GM23248 (cell line): ENCODE results near the gene ZMYND19. TPM values are rescaled to one million over a fixed set of nuclear protein-coding genes. Genes with fewer than 3 reads are reported as not detected.
A peak's percentile ranks its signal among the peaks of the same experiment; 100 is the strongest.

ENCODE experiments used
- DNase-seq: peaks from one replicate; pipeline ENCODE4 v3.0.0-alpha.2; 2015
- H2AFZ ChIP-seq: fragments of 200-600 bp; sonication (generic); 2 replicates; pipeline ENCODE4 v1.6.1; 2016; ENCODE audit warnings: antibody characterized with exemption
- H3F3A ChIP-seq: fragments of 200-600 bp; sonication (generic); 2 replicates; pipeline ENCODE4 v1.6.1; 2016; ENCODE audit warnings: mild to moderate bottlenecking, antibody characterized with exemption, mixed run types; ENCODE audit not compliant: insufficient read depth
- H3K27ac ChIP-seq: fragments of 200-600 bp; sonication (generic); 2 replicates; pipeline ENCODE4 v1.5.1; 2016; ENCODE audit warnings: mild to moderate bottlenecking
- H3K27me3 ChIP-seq: fragments of 200-600 bp; sonication (generic); replicated peaks from 2 replicates; pipeline ENCODE4 v1.6.1; 2016; ENCODE audit warnings: mild to moderate bottlenecking; ENCODE audit not compliant: insufficient read depth
- H3K36me3 ChIP-seq: fragments of 200-600 bp; sonication (generic); 2 replicates; pipeline ENCODE4 v1.6.1; 2016; ENCODE audit warnings: low read depth, mild to moderate bottlenecking
- H3K4me1 ChIP-seq: fragments of 200-600 bp; sonication (generic); 2 replicates; pipeline ENCODE4 v1.6.1; 2016; ENCODE audit warnings: mild to moderate bottlenecking; ENCODE audit not compliant: insufficient read depth
- H3K4me2 ChIP-seq: fragments of 200-600 bp; sonication (generic); one replicate; pipeline ENCODE4 v1.6.1; 2016; ENCODE audit warnings: mild to moderate bottlenecking; ENCODE audit not compliant: unreplicated experiment
- H3K4me3 ChIP-seq: fragments of 200-600 bp; sonication (generic); 2 replicates; pipeline ENCODE4 v1.5.1; 2016; ENCODE audit warnings: mild to moderate bottlenecking
- H3K79me2 ChIP-seq: fragments of 200-600 bp; sonication (generic); 2 replicates; pipeline ENCODE4 v1.6.1; 2016; ENCODE audit warnings: mild to moderate bottlenecking; ENCODE audit not compliant: insufficient read depth
- H3K9ac ChIP-seq: fragments of 200-600 bp; sonication (generic); 2 replicates; pipeline ENCODE4 v1.6.1; 2016; ENCODE audit warnings: mild to moderate bottlenecking
- H3K9me2 ChIP-seq: fragments of 200-600 bp; sonication (generic); 2 replicates; pipeline ENCODE4 v1.6.1; 2016; ENCODE audit warnings: mixed run types, mild to moderate bottlenecking, moderate library complexity; ENCODE audit not compliant: insufficient read depth
- H3K9me3 ChIP-seq: fragments of 200-600 bp; sonication (generic); one replicate; pipeline ENCODE4 v1.6.1; 2017; ENCODE audit warnings: low read depth
- H4K20me1 ChIP-seq: fragments of 200-600 bp; sonication (generic); 2 replicates; pipeline ENCODE4 v1.6.0; 2016; ENCODE audit not compliant: insufficient read depth
- EZH2 ChIP-seq: fragments of 200-600 bp; sonication (generic); IDR thresholded peaks from 2 replicates; pipeline ENCODE4 v1.6.1; 2018; ENCODE audit warnings: antibody characterized with exemption, mild to moderate bottlenecking; ENCODE audit not compliant: insufficient read depth, poor library complexity, severe bottlenecking
- EZH2phosphoT487 ChIP-seq: fragments of 200-600 bp; sonication (generic); IDR thresholded peaks from 2 replicates; pipeline ENCODE4 v1.6.1; 2018; ENCODE audit warnings: antibody characterized with exemption, moderate library complexity, mild to moderate bottlenecking, low read depth; ENCODE audit not compliant: insufficient read depth
- WGBS, 2 experiments: methylation state at CpG; one replicate each; pipeline ENCODE4 v1.1.6; 2015 to 2017; ENCODE audit warnings: low lambda C conversion rate in 2 of 2, low coverage in 1 of 2; ENCODE audit errors: missing lambda C conversion rate in 2 of 2; 5-methylcytosine and 5-hydroxymethylcytosine counted together
- in situ Hi-C: fragments of 300-500 bp; cut with MboI; formaldehyde crosslinking; loops from 2 replicates; pipeline ENCODE4 v1.15.0; 2020
- polyA plus RNA-seq: library from polyadenylated mRNA; unstranded; fragments of >200 nt; fragmentation: Nextera tagmentation; extraction: Ambion mirVana; gene quantifications from 2 replicates; pipeline ENCODE4 v1.2.1, GENCODE V29; 2016
- total RNA-seq: library from RNA; depleted of rRNA; stranded (reverse); fragments of >200 nt; shearing (Covaris generic); gene quantifications from 2 replicates; pipeline ENCODE4 v1.2.3, GENCODE V29; 2014; rRNA removed

ZMYND19 gene
- 29.6 and 35.0 TPM in 2 replicates for total RNA-seq
- 6.1 and 11.6 TPM in 2 replicates for polyA plus RNA-seq

DNA sequence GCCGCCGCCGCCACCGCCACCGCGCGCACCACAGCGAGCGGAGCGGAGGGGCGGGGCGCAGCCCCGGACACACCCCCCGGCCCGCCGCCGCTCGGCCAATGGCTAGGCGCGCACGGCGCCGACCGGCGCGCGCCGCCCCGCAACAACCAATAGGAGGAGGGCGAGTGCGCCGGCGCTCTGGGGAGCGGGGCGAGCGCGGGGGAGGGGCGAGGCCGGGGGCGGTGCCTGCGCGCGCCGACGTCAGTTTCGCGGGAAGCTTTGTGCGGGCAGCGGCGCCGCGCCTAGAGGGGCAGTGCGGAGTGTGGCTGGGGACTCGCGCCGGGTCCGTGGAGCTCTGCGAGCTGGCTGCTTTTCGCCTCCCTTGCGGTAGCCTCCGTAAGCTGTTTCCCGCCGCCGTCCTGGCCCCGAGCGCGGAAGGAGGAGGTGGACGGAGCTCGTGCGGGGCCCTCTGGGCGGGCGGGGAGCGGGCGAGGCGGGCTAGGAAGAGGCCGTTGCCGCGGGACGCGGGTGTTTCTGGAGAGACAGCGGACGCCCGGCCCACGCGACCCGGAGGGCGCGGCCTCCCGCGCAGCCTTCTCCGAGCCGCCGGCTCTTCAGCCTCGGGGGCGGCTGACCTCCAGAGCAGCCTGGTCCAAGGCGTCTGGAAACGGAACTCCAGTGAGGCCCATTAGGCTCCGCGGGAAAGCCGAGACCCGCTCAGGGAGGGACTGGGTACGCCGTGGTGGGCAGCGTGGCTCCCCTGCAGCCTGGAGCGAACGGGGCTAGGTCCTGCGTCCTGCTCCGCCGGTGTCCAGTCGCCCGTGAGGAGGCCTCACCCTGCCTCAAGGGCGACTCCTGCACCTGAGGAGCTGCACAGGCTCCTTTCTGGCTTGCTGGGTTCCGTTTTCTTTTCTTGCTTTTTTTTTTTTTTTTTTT, at the start of gene ZMYND19:
Gene ZMYND19 (minus strand): TSS at position 44 of the 915 bp plus-strand sequence. CDS start 249 bp downstream, outside the sequence.
- in situ Hi-C loops = no loop called here
- Histone ChIP-seq H3K36me3 (peaks cover 17% of the 10 kb centered on the region; the same call in 1 of the 2 replicates), H3K9ac (peak within 1 kb of the TSS; percentile 78), H3K9me3 (no peaks in the 10 kb centered on the region), H3F3A (no peaks in the 10 kb centered on the region), H3K4me3 (peak within 1 kb of the TSS; percentile 78), H2AFZ (peak within 1 kb of the TSS; percentile 84), H3K4me2 (peak within 1 kb of the TSS; percentile 84), H3K27ac (peak within 1 kb of the TSS; percentile 31), H4K20me1 (no peaks in the 10 kb centered on the region), H3K79me2 (peaks cover 40% of the 10 kb centered on the region), H3K4me1 (peaks cover 7% of the 10 kb centered on the region; the same call in 1 of the 2 replicates), H3K9me2 (no peaks in the 10 kb centered on the region), H3K27me3 (no peaks in the 10 kb centered on the region)
- TF ChIP-seq EZH2phosphoT487 (no peak), EZH2 (no peak)
- DNase-seq = peak; percentile 97
- 1 to 6% methylated on average over 22 to 89 of the region's 113 CpGs for WGBS, 2 experiments

GRCh38 chr9:137639303-137640051, 49.2 kb upstream of the ZMYND19 start:
- peaks cover 8% of the 10 kb centered on the region; the same call in 1 of the 2 replicates for H4K20me1 ChIP-seq
- peak overlapping the region; percentile 58 for H3K9ac ChIP-seq
- no peaks in the 10 kb centered on the region; the same call in 1 of the 2 replicates for H3K36me3 ChIP-seq
- H3K9me3 ChIP-seq = no peaks in the 10 kb centered on the region
- H3K27ac ChIP-seq = 0 out of 2 replicates have a peak overlapping the region, but pooled peaks have one; percentile 1
- 79 to 82% methylated on average over 12 of the region's 12 CpGs for WGBS, 2 experiments
- H3F3A ChIP-seq = no peaks in the 10 kb centered on the region
- H3K4me1 ChIP-seq = peaks cover 6% of the 10 kb centered on the region; the same call in 1 of the 2 replicates
- H3K4me3 ChIP-seq = peak overlapping the region; percentile 58
- peaks cover 100% of the 10 kb centered on the region for H3K79me2 ChIP-seq
- peak overlapping the region; percentile 54 for H3K4me2 ChIP-seq
- no peak overlapping the region for H2AFZ ChIP-seq
- in situ Hi-C loops = no loop called here
- TF ChIP-seq EZH2 = no peak
- TF ChIP-seq EZH2phosphoT487 = no peak
- H3K9me2 ChIP-seq = no peaks in the 10 kb centered on the region
- no peaks in the 10 kb centered on the region for H3K27me3 ChIP-seq
- peak; percentile 27 for DNase-seq

DNA sequence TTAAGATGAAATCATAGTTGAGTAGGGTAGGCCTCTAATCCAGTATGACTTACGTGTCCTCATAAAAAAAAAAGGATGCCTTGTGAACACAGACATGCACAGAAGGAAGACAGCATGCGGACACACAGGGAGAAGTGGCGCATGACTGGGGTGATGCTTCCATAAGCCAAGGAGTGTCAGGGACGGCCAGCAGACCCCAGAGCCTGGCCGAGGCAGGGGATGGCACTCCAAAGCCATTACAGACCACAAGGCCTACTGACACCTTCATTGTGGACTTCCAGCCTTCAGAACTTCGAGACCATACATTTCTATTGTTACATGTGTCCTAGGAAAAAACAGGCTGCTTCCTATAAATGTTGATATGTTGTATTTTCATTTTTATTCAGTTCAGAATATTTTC, 48.4 kb upstream of the ZMYND19 start:
- Histone ChIP-seq H2AFZ (no peak overlapping the region), H3K9me3 (no peaks in the 10 kb centered on the region), H3K36me3 (no peaks in the 10 kb centered on the region; the same call in 1 of the 2 replicates), H3K27ac (no peak overlapping the region), H3K27me3 (no peaks in the 10 kb centered on the region), H4K20me1 (peaks cover 8% of the 10 kb centered on the region; the same call in 1 of the 2 replicates), H3K4me3 (peak overlapping the region; percentile 58), H3K79me2 (peaks cover 100% of the 10 kb centered on the region), H3K9ac (peak overlapping the region; percentile 58), H3K4me1 (peaks cover 6% of the 10 kb centered on the region; the same call in 1 of the 2 replicates), H3K4me2 (peak overlapping the region; percentile 54), H3K9me2 (no peaks in the 10 kb centered on the region), H3F3A (no peaks in the 10 kb centered on the region)
- no peak for DNase-seq
- 91 to 93% methylated on average over 6 of the region's 6 CpGs for WGBS, 2 experiments
- in situ Hi-C loops = no loop called here
- TF ChIP-seq EZH2 (no peak), EZH2phosphoT487 (no peak)

DNA sequence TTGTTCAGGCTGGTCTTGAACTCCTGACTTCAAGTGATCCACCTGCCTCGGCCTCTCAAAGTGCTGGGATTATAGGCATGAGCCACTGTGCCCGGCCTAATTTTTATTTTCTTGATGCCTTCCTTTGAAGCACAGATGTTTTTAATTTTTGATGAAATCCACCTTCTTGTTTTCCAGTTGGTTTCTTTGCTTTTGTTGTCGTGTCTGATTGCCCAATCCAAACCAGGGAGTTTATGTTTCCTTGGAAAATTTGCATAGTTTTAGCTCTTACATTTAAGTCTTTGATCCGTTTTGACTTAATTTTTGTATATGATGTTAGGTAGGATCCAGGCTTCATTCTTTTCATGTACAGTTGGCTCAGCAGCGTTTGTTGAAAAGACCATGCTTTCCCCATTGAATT, 43.7 kb upstream of the ZMYND19 start:
- no peak for DNase-seq
- Histone ChIP-seq H3F3A (0 out of 2 replicates have a peak, but pooled peaks cover 11% of the 10 kb centered on the region), H2AFZ (no peak overlapping the region), H3K79me2 (peaks cover 100% of the 10 kb centered on the region), H3K27me3 (no peaks in the 10 kb centered on the region), H3K4me1 (peaks cover 8% of the 10 kb centered on the region), H3K9me2 (no peaks in the 10 kb centered on the region), H4K20me1 (peaks cover 6% of the 10 kb centered on the region; the same call in 1 of the 2 replicates), H3K4me3 (no peak overlapping the region), H3K9ac (no peak overlapping the region), H3K36me3 (no peaks in the 10 kb centered on the region), H3K27ac (no peak overlapping the region), H3K9me3 (no peaks in the 10 kb centered on the region), H3K4me2 (no peak overlapping the region)
- TF ChIP-seq EZH2 (no peak), EZH2phosphoT487 (no peak)
- 54 to 59% methylated on average over 5 of the region's 5 CpGs for WGBS, 2 experiments
- in situ Hi-C loops = no loop called here
